Mucosa of rectum (tissue), 2 donors: Measurements from ENCODE around the gene CDH13.

Experiments
- H3K27ac ChIP-seq, 2 donors: one replicate each; pipeline ENCODE4 v1.7.0; 2013; ENCODE audit warnings: inconsistent platforms in 2 of 2, low read depth in 2 of 2, low read length in 2 of 2
- H3K27me3 ChIP-seq, 2 donors: one replicate each; pipeline ENCODE4 v1.7.0; 2013; ENCODE audit warnings: low read length in 2 of 2; ENCODE audit not compliant: control insufficient read depth in 2 of 2, insufficient read depth in 2 of 2
- H3K36me3 ChIP-seq, 2 donors: one replicate each; pipeline ENCODE4 v1.7.0; 2013; ENCODE audit warnings: low read length in 2 of 2; ENCODE audit not compliant: control insufficient read depth in 2 of 2, insufficient read depth in 2 of 2
- H3K4me1 ChIP-seq, 2 donors: one replicate each; pipeline ENCODE4 v1.7.0; 2013; ENCODE audit warnings: low read length in 2 of 2, mild to moderate bottlenecking in 1 of 2; ENCODE audit not compliant: control insufficient read depth in 2 of 2, insufficient read depth in 2 of 2
- H3K4me3 ChIP-seq, 2 donors: one replicate each; pipeline ENCODE4 v1.7.0; 2013; ENCODE audit warnings: low read length in 2 of 2
- H3K9ac ChIP-seq, 2 donors: one replicate each; pipeline ENCODE4 v1.7.0; 2013; ENCODE audit warnings: low read length in 2 of 2, low read depth in 1 of 2, mild to moderate bottlenecking in 1 of 2
- H3K9me3 ChIP-seq, 2 donors: one replicate each; pipeline ENCODE4 v1.7.0; 2013; ENCODE audit warnings: low read length in 2 of 2; ENCODE audit not compliant: control insufficient read depth in 2 of 2
- donor health status: healthy.
- donor health status: Normal muscosa, but diverticular disease.

The CDH13 gene

DNA sequence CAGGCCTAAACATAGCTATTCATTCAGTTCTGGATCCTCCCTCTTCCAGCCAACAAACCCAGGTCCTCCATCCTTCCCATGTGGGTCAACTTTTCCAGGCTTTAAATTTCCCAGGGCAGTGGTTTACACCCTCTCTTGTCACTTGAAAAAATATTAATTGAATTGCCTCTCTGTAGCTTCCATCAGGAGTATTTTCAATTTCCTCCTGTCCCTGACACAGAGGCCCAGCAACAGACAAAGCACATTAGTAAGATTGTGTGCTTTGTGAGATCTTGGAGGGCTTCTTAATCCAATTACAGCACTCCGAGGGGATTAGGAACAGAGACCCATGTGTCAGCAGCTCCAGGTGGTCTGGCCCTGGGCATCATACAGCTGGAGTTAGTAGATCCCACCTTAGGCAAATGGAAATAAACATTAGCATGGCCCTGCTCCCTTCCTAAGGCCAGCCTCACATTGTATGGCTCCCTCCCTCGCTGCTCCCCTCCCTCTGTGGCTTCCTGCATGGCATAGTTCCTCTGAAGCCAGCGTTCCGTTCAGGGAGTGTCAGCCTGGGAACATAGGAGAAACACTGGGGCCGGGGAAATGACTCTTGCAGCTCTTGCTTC, 1048.3 kb downstream of the CDH13 start:
- no peaks in the 10 kb centered on the region for H3K4me1 ChIP-seq
- no peak overlapping the region for H3K27ac ChIP-seq
- no peaks in the 10 kb centered on the region for H3K27me3 ChIP-seq
- H3K9me3 ChIP-seq: no peaks in the 10 kb centered on the region
- H3K4me3 ChIP-seq: no peak overlapping the region
- H3K36me3 ChIP-seq: no peaks in the 10 kb centered on the region
- no peak overlapping the region for H3K9ac ChIP-seq

DNA sequence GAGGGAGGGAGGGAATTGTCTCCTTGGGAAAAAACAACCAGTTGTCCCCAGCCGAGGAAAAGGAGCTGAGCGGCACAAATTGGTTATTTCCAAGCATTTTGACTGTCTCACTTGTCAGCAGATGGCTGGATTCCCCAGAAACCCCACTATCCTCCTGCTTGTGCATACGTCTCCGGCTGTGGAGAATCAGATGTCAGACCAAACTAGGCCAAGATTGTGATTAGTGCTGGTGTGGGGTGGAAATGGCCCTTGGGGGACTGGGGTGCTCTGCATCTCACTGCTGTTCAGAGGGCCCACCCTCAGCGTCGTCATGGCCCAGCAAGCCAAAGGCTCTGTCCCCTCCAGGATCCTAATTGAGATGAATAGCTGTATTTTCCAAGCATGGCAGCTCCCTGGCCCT, 1049.3 kb downstream of the CDH13 start:
- Histone ChIP-seq H3K4me1 (no peaks in the 10 kb centered on the region), H3K9ac (no peak overlapping the region), H3K4me3 (no peak overlapping the region), H3K36me3 (no peaks in the 10 kb centered on the region), H3K27ac (no peak overlapping the region), H3K27me3 (no peaks in the 10 kb centered on the region), H3K9me3 (no peaks in the 10 kb centered on the region)

DNA sequence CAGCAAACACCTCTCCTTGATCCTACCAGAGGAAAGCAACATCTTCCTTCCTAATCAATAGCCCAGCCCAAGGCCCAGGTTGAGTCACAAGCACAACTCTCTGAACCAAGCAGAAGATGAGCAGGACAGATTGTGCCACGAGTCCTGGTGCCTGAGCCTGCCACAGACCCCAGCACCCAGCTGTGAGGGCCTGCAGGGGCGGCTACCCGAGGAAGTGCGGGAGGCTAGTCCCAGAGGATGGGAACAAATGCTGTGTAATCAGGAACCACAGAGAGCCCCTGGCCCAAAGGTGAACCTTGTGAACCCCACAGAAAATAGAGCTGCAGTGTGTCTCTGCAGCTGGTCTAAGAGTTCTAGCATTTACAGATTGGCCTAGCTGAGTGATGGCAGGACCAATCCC, 1054.2 kb downstream of the CDH13 start:
- H3K36me3 ChIP-seq: no peaks in the 10 kb centered on the region
- no peaks in the 10 kb centered on the region for H3K27me3 ChIP-seq
- H3K4me1 ChIP-seq: no peaks in the 10 kb centered on the region
- H3K9ac ChIP-seq: no peak overlapping the region
- H3K4me3 ChIP-seq: no peak overlapping the region
- no peak overlapping the region for H3K27ac ChIP-seq
- H3K9me3 ChIP-seq: no peaks in the 10 kb centered on the region

DNA sequence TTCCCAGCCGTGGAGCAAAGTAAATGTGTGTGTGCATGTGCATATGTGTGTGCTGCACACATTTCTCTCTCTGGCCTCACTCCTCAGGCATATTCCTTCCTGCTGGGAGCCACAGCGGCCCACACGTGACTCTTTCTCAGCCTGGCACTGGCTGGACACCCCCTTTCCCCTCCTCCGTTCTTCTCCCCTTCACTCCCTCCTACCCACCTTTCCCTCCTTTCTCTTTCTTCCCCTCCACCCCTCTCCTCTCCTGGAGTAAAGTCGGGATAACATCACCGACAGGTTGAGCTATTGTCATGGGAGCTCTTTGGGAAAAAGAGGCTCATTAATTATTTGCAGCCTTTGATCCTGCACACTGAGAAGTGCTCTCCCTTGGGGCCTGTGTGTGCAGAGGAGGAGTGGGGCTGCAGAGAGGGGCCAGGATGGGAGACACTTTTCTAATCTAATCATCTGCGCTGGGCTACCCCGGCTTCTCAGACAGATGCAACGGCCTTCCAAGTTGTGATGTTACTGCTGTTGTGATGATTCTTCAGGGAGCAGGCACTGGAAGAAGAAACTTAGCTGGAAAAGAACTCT, 1054.7 kb downstream of the CDH13 start:
- Histone ChIP-seq H3K4me1 (no peaks in the 10 kb centered on the region), H3K27ac (no peak overlapping the region), H3K27me3 (no peaks in the 10 kb centered on the region), H3K9ac (no peak overlapping the region), H3K9me3 (no peaks in the 10 kb centered on the region), H3K36me3 (no peaks in the 10 kb centered on the region), H3K4me3 (no peak overlapping the region)

DNA sequence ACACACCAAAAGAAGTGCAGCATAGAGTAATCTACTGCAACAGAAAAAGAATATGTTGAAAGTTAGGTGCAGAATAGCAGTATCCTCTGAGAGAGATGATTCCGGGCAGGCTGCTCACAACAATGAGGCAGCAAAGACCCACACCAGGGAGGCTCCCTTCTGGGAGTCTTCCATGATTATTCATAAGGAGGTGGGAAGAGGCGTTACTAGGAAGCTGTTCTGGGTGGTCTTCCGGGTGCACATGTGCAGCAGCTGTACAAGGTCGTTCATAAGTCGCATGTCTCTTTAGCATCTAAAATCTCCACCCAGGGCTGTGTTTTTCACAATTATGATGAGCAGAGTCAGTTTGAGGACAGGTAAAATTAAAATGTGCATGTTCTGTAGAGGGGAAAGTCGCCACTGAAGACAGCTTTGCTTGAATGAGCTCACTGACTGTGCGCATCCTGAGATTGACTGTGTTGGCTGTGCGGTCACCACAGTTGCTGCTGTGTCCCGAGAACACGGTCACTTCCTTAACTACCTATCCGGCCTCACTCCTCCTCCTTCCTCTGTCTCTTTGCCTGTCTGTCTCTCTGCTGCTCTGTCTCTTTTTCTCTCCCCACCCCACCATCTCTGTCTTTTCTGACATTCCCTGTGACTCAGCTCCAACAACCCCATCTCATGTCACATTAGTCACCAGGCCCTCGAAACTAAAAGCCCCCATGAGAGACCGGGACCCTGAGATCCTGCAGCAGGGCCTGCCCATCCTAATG, 1055.5 kb downstream of the CDH13 start:
- Histone ChIP-seq H3K9ac (no peak overlapping the region), H3K4me3 (no peak overlapping the region), H3K27me3 (no peaks in the 10 kb centered on the region)

DNA sequence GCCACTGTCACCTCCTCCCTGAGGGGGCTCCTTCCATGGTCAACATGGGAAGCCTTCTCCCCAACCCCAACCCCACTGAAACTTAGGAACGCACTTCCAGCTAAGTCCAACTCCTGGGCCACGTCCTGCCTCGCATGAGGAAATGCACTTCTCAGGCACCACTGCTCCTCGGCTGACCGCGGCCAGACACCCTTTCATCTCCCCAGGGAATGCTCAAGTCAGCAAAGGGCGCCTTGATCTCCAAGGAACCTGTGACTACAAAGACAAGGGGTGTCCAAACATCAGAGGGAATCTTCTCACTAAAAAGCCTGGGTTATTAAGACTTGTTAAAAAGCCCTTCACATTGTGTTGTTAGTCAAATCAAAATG, 1056.1 kb downstream of the CDH13 start:
- Histone ChIP-seq H3K4me1 (no peaks in the 10 kb centered on the region), H3K27ac (no peak overlapping the region), H3K27me3 (no peaks in the 10 kb centered on the region), H3K36me3 (no peaks in the 10 kb centered on the region), H3K4me3 (no peak overlapping the region), H3K9me3 (no peaks in the 10 kb centered on the region), H3K9ac (no peak overlapping the region)

More for the DNA sequence above, 1055.5 kb downstream of the CDH13 start:
- no peaks in the 10 kb centered on the region for H3K36me3 ChIP-seq
- H3K27ac ChIP-seq: no peak overlapping the region
- no peaks in the 10 kb centered on the region for H3K4me1 ChIP-seq
- no peaks in the 10 kb centered on the region for H3K9me3 ChIP-seq

DNA sequence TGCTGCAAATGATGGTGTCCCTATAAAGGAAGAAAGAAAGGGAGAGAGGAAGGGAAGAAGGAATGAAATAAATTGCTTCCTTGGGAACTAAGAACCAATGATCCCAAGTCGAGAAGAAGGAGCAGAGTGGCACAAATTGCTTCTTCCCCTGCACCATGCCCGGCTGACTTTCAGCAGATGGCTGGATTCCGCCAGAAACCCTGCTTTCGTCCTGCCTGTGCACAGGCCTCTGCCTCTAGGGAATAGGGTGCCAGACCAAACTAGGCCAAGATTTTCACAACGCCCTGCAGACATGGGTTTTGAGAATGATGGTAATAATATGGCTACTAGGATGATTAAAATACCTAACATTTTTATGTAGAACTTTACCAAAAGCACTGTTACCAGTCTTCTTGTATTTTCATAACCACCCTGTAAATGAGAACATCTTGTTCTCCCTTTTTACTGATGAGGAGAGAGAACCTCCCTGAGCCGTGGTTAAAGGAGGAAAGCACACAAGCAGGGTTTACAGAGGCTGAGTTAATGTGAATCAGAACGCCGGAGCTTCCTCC, 1058.9 kb downstream of the CDH13 start:
- H3K9ac ChIP-seq: no peak overlapping the region
- no peak overlapping the region for H3K27ac ChIP-seq
- no peaks in the 10 kb centered on the region for H3K9me3 ChIP-seq
- H3K27me3 ChIP-seq: no peaks in the 10 kb centered on the region
- H3K36me3 ChIP-seq: no peaks in the 10 kb centered on the region
- no peak overlapping the region for H3K4me3 ChIP-seq
- H3K4me1 ChIP-seq: no peaks in the 10 kb centered on the region

DNA sequence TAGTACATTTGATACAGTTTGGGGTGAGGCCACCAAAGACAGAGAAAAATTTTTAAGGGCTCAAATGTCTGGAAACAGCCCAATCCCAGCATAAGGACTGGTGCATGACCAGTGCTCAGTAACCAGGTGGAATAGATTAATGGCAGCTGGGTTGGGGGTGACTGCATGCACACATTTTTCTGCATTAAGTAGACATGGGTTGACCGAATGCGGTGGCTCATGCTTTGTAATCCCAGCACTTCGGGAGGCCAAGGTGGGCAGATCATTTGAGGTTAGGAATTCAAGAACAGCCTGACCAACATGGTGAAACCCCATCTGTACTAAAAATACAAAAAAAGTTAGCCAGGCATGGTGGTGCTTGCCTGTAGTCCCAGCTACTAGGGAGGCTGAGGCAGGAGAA, 1060.0 kb downstream of the CDH13 start:
- H3K9me3 ChIP-seq: no peaks in the 10 kb centered on the region
- no peak overlapping the region for H3K9ac ChIP-seq
- no peaks in the 10 kb centered on the region for H3K4me1 ChIP-seq

DNA sequence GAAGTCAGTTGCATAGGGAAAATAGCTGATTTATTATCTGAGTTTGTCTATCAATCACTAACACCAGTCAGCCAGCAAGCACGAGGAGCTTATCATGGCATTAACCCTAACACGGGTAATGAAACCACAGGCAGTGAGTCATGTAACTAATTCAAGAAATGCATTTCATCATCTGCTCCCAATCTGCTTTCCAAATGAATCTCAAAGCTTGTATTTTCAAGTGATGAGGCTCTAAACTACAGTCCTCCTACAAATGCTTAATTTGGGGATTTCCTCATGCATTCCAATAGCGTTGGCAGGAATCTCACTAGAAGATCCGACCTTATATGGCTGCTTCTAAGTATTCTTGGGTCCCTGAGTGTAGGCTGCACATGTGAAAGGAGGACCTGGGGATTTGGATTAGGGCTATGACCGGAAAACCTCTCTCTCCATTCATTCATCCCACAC, 1062.6 kb downstream of the CDH13 start:
- no peaks in the 10 kb centered on the region for H3K9me3 ChIP-seq
- no peak overlapping the region for H3K4me3 ChIP-seq
- no peaks in the 10 kb centered on the region for H3K36me3 ChIP-seq
- no peaks in the 10 kb centered on the region for H3K4me1 ChIP-seq
- H3K27ac ChIP-seq: no peak overlapping the region
- H3K27me3 ChIP-seq: no peaks in the 10 kb centered on the region
- H3K9ac ChIP-seq: no peak overlapping the region

More for the DNA sequence above, 1060.0 kb downstream of the CDH13 start:
- H3K27me3 ChIP-seq: no peaks in the 10 kb centered on the region
- H3K27ac ChIP-seq: no peak overlapping the region
- H3K4me3 ChIP-seq: no peak overlapping the region
- H3K36me3 ChIP-seq: no peaks in the 10 kb centered on the region

DNA sequence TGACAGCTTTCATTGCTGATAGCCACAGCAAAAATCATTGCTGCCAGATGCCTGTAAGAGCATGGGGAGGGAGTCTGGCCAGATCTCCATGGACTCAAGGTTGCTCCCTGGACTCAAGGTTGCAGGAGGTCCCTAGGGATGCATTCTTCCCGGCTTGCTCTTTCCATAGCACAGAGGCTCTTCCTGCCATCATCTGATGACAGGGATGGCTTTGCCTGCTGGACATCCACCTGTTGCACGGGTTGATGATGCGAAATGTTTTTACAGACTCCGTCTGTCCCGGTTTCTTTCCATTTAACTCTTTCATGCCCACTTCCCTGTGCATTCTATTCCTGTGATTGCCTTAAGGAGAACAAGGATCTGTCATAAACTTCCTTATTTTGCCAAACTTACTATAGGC, 1065.5 kb downstream of the CDH13 start:
- Histone ChIP-seq H3K9me3 (no peaks in the 10 kb centered on the region), H3K27ac (no peak overlapping the region), H3K36me3 (no peaks in the 10 kb centered on the region), H3K4me1 (no peaks in the 10 kb centered on the region), H3K27me3 (no peaks in the 10 kb centered on the region), H3K9ac (no peak overlapping the region), H3K4me3 (no peak overlapping the region)
